ENCODE measurements around the gene GPR156.

DNA sequence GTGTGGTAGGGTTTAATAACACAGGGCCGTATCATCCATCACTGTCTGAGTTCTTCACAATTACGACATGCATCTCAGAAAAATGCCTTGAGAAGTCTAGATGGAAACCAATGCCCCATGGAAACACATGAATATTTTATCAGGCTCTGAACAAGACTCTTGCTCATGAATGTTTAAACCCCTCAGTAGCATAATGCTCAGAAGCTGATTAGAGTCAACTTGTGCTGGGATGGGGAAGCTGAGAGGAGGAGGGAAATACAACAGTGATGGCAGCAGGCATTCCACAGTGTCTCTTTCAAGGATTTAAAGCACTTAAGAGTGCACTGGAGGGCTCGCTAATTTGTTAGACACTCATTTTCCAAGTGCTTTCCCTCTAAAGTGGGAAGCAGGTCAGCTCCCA is 3.8 kb downstream of the GPR156 start:
- no peak for TF ChIP-seq GATA2 (IDR thresholded peaks at IDR 0.05; ENCODE audit: insufficient read depth, insufficient read length, low read depth, low read length)
- TF ChIP-seq, protein P1, sequence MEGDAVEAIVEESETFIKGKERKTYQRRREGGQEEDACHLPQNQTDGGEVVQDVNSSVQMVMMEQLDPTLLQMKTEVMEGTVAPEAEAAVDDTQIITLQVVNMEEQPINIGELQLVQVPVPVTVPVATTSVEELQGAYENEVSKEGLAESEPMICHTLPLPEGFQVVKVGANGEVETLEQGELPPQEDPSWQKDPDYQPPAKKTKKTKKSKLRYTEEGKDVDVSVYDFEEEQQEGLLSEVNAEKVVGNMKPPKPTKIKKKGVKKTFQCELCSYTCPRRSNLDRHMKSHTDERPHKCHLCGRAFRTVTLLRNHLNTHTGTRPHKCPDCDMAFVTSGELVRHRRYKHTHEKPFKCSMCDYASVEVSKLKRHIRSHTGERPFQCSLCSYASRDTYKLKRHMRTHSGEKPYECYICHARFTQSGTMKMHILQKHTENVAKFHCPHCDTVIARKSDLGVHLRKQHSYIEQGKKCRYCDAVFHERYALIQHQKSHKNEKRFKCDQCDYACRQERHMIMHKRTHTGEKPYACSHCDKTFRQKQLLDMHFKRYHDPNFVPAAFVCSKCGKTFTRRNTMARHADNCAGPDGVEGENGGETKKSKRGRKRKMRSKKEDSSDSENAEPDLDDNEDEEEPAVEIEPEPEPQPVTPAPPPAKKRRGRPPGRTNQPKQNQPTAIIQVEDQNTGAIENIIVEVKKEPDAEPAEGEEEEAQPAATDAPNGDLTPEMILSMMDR (IDR thresholded peaks at IDR 0.05; ENCODE audit: extremely low read depth in 1 of 2, insufficient read depth in 1 of 2, low read depth in 1 of 2, low read length in 2 of 2): no peak

All from endothelial cell of umbilical vein (primary cell).